GM12878 (cell line): ENCODE results near the gene SOX10. TPM values are rescaled to one million over a fixed set of nuclear protein-coding genes. Genes with fewer than 3 reads are reported as not detected.

Source experiments
- ATF3 ChIP-seq: IDR thresholded peaks from 2 replicates; pipeline ENCODE4 v1.6.1; 2011; ENCODE audit warnings: low read depth, mild to moderate bottlenecking, low read length, moderate library complexity, borderline replicate concordance; ENCODE audit errors: extremely low read depth
- BCL11A ChIP-seq: IDR thresholded peaks from 2 replicates; pipeline ENCODE4 v1.6.1; 2011; ENCODE audit warnings: low read depth, low read length
- CBFB ChIP-seq: IDR thresholded peaks from 2 replicates; pipeline ENCODE4 v1.6.1; 2016; ENCODE audit warnings: antibody characterized with exemption, low read depth
- CTCF ChIP-seq, 3 experiments: IDR thresholded peaks in 2 of 3; conservative IDR thresholded peaks in 1 of 3; 2 replicates each; pipeline ENCODE4 v1.5.1; 2011; ENCODE audit warnings: low read depth in 3 of 3, low read length in 3 of 3, mild to moderate bottlenecking in 3 of 3, control low read depth in 2 of 3, moderate library complexity in 2 of 3, inconsistent platforms in 1 of 3, mixed read lengths in 1 of 3; ENCODE audit not compliant: control insufficient read depth in 2 of 3, insufficient read depth in 1 of 3; ENCODE audit errors: extremely low read depth in 1 of 3
- ELK1 ChIP-seq: IDR thresholded peaks from 2 replicates; pipeline ENCODE4 v1.6.1; 2012; ENCODE audit warnings: low read depth, low read length, improper control_type of control experiment
- FOS ChIP-seq: IDR thresholded peaks from 3 replicates; pipeline ENCODE4 v1.6.1; 2011; ENCODE audit warnings: borderline replicate concordance; ENCODE audit not compliant: insufficient read length; ENCODE audit errors: extremely low read depth
- FOXK2 ChIP-seq: fragments of 450-650 bp; IDR thresholded peaks from 2 replicates; pipeline ENCODE4 v1.6.1; 2017; ENCODE audit warnings: mild to moderate bottlenecking, moderate library complexity
- IRF3 ChIP-seq: fragments of 450-650 bp; IDR thresholded peaks from 2 replicates; pipeline ENCODE4 v1.6.1; 2014; ENCODE audit warnings: mild to moderate bottlenecking
- KDM1A ChIP-seq: fragments of 200-600 bp; sonication (generic); IDR thresholded peaks from 2 replicates; pipeline ENCODE4 v1.6.1; 2016; ENCODE audit warnings: borderline replicate concordance
- MTA3 ChIP-seq: IDR thresholded peaks from 2 replicates; pipeline ENCODE4 v1.6.1; 2012; ENCODE audit warnings: low read length, inconsistent platforms, borderline replicate concordance
- MYB ChIP-seq: fragments of 150-350 bp; IDR thresholded peaks from 2 replicates; pipeline ENCODE4 v1.6.1; 2014; ENCODE audit warnings: mild to moderate bottlenecking, low read depth, low read length, borderline replicate concordance
- POU2F2 ChIP-seq: IDR thresholded peaks from 3 replicates; pipeline ENCODE4 v1.6.1; 2011; ENCODE audit warnings: low read depth, mild to moderate bottlenecking, low read length, borderline replicate concordance
- RAD21 ChIP-seq: IDR thresholded peaks from 2 replicates; pipeline ENCODE4 v1.6.1; 2011; ENCODE audit warnings: mild to moderate bottlenecking, low read depth, low read length, moderate library complexity; ENCODE audit not compliant: insufficient read depth
- RBBP5 ChIP-seq: fragments of 200-600 bp; sonication (generic); conservative IDR thresholded peaks from 2 replicates; pipeline ENCODE4 v1.6.1; 2016
- RCOR1 ChIP-seq: conservative IDR thresholded peaks from 2 replicates; pipeline ENCODE4 v1.6.1; 2012; ENCODE audit warnings: low read depth, low read length, improper control_type of control experiment
- ZBTB33 ChIP-seq: fragments of 450-650 bp; IDR thresholded peaks from 2 replicates; pipeline ENCODE4 v1.6.1; 2017; ENCODE audit warnings: mild to moderate bottlenecking
- ZNF24 ChIP-seq: fragments of 450-650 bp; IDR thresholded peaks from 2 replicates; pipeline ENCODE4 v1.6.1; 2017; ENCODE audit warnings: antibody characterized with exemption, mild to moderate bottlenecking
- ZNF592 ChIP-seq: fragments of 450-650 bp; IDR thresholded peaks from 2 replicates; pipeline ENCODE4 v1.6.1; 2017; ENCODE audit warnings: mild to moderate bottlenecking, moderate library complexity
- polyA plus RNA-seq, 11 experiments: library from polyadenylated mRNA; depleted of rRNA in 4 of 11; unstranded in 6 of 11; stranded (reverse) in 5 of 11; fragments of >200 nt; fragmentation: Nextera tagmentation in 4 of 11; fragmentation: Illumina TruSeq in 1 of 11; extraction: Ambion mirVana in 4 of 11; extraction: Trizol in 1 of 11; gene quantifications; 1 replicate in 1 of 11; 2 replicates in 10 of 11; pipeline versions ENCODE4 v1.2.1 to v1.2.3, GENCODE V29; 2011 to 2016; ENCODE audit warnings: inconsistent platforms in 2 of 11, missing spikeins in 2 of 11, low read depth in 1 of 11
- total RNA-seq, 4 experiments: library from RNA; depleted of rRNA in 3 of 4; stranded (reverse); fragments of >200 nt in 3 of 4; fragmentation: Illumina TruSeq in 1 of 4; extraction: Trizol in 1 of 4; gene quantifications; 2 replicates each; pipeline versions ENCODE4 v1.2.1 to v1.2.3, GENCODE V29; 2013 to 2021

SOX10 gene
- total and polyA plus RNA-seq, 10 of the 15 experiments (the other 5 are each of a cell fraction or from before 2014, with no cell fraction given), result 0.05 TPM; not detected in 9

GRCh38 chr22:37933711-37934376, 50.5 kb downstream of the SOX10 start (continued):
- TF ChIP-seq ELK1 (no peak), IRF3 (no peak), RBBP5 (no peak), FOS (no peak), FOXK2 (no peak), CBFB (no peak), BCL11A (no peak), RCOR1 (no peak), ZNF592 (no peak), ATF3 (no peak), ZNF24 (no peak), RAD21 (peak; percentile 60), MYB (no peak), ZBTB33 (no peak), KDM1A (no peak), CTCF (IDR thresholded peaks at IDR 0.05 in 2 of 3, conservative IDR thresholded peaks at IDR 0.05 in 1 of 3; ENCODE audit: control insufficient read depth in 2 of 3, extremely low read depth in 1 of 3, insufficient read depth in 1 of 3, low read depth in 3 of 3, low read length in 3 of 3) (peak; percentile 98; a peak in 5 of 6 replicates), POU2F2 (no peak), MTA3 (no peak)
